Frontal cortex (tissue), 4 donors: ENCODE results near the gene ARID1B. TPM values are rescaled to one million over a fixed set of nuclear protein-coding genes. Genes with fewer than 3 reads are reported as not detected.

ENCODE experiments used
- DNase-seq, 2 donors: peaks; one replicate each; pipeline ENCODE4 v3.0.0; 2012; ENCODE audit warnings: low spot score in 2 of 2
- FAIRE-seq: peaks from 2 replicates; lab custom pipeline; 2012; peaks lifted over from hg19 to GRCh38; lab: Jason Lieb, UNC
- total RNA-seq: library from RNA; depleted of rRNA; stranded (reverse); fragments of >200 nt; gene quantifications from one replicate; pipeline ENCODE4 v1.2.3, GENCODE V29; 2014
- donor health status: control.
- donor health status: control.
- donor health status: control.

Gene ARID1B
- total RNA-seq, 1 donor from 2014 or later: 59.9 TPM

- DNase-seq: no peak
- no peak for FAIRE-seq
Measured at GRCh38 chr6:156773476-156773875, 3.7 kb upstream of the ARID1B start.

DNA sequence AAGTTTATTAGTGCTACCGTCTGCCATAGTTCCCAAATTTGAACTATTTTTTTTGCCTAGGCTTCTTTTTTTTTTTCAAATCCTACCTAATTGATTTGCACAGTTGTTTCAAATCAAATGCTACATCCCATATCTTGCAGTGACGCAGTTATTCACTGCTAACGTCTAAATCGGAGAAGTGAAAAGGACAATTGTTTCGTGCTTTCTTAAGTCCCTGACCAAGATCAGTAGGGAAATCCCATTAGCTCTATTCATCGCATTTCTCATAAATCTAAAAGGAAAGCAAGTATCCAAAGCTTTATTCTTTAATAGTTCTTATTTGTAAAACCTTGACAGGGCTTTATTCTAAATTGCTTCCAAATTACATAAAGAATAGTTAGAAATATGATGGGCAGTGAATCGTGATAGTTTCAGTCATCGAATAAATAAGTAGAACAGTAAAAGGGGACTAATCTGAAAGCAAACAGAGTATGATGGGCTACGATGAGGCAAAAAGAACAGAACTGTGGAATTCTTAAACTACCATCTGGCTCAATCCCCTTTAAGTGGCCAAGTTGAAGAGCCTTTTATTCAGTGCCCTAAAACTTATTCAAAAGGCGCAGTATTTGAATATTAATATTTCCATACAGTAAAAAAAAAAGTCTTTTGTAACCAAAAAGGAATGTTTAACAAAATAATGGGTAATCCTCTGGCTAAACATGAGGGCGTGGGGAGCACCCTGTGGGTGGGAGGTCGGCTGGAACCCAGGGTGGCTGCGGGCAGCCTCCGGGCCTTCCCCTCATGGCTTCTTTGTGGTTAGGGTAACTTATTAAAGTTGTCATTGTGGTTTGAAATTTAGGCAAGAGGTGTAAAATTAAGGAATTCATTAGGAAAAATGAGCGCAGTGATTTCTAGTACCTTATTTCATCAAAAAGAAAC, 3.0 kb upstream of the ARID1B start:
- DNase-seq (no peak), FAIRE-seq (no peak)

DNA sequence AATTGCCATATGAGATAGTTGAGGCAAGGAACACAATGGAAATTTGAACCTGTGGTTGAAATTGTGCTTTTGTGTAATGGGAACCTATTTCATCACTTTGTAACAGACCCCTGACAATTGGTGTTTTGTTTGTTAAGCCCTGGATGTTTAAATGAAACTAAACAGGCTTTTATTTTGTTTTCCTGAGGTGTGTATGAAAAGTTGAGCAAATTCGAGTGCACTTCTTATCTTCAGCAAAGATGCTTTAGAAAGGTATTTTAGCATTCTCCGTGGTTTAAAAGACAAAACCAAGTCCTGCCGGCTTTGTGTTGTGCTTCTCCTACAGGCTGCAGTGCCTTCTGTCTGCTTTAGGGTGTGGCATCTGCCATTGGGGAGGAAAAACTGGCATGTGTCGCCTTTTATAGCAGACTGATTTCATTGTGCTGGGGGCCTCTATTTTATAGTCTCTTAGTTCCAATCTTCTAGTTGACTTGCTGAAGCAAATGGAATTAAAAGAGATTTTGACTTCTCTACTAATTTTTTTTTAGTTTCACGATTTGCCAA, 2.2 kb upstream of the ARID1B start:
- peak in 1 of 2 donors; percentile 28 for DNase-seq
- FAIRE-seq: no peak

GRCh38 chr6:156775717-156776116, 1.5 kb upstream of the ARID1B start:
- FAIRE-seq (no peak), DNase-seq (no peak)

DNA sequence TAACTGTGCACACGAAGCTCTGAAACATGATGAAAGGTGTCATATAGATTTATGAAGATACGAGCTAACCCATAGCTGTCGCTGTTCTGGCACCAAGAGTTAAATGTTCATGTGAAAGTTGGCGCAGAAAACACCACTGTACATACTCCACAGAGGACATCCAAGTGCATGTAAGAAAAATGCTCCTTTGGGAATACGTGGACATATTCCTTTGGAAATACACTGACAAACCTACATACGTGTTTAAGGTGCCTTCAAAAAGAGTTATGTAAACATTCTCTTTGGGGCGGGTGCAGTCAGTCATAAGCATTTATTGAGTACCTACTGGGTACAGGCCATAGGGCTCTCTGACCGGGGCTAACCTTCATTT, 723 bp upstream of the ARID1B start:
- FAIRE-seq (no peak), DNase-seq (peak in 1 of 2 donors; percentile 35)

- DNase-seq: peak; percentile 69 to 83
- no peak for FAIRE-seq
Measured at GRCh38 chr6:156777577-156778453, 637 bp downstream of the ARID1B start.

- DNase-seq: peak in 1 of 2 donors; percentile 60
- FAIRE-seq: no peak
Measured at GRCh38 chr6:156778454-156779205, 1.5 kb downstream of the ARID1B start.

DNA sequence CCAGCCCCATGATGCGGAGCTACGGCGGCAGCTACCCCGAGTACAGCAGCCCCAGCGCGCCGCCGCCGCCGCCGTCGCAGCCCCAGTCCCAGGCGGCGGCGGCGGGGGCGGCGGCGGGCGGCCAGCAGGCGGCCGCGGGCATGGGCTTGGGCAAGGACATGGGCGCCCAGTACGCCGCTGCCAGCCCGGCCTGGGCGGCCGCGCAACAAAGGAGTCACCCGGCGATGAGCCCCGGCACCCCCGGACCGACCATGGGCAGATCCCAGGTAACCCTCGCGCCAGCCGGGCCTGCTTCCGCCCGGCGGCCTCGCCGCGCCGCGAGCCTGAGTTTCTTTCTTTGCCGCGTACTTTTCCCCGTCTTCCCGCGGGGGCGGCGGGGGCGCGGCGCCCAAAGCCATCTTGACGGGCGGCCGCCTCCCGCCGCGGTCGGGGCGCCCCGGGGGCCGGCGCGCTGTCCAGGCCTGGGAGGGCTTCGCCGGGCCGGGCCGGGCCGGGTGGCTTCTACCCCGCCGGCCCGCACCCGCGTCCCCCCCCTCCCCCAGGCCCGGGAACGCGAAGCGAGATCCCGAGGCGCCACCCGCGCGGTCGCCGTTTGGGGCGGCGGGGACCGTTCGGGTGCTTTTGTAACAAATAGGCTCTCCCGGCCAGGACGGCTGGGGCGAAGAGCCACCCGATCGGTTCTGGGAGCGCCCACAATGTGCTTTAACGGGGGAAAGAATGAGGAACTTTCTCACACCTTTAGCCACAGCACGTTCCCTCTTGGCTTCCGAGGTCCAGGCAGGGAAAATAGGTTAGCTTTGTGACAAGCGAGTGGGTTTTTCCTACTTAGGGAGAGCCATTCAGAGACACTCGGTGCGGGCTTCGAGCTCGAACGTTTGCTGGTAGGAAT, 2.3 kb downstream of the ARID1B start:
- FAIRE-seq (no peak), DNase-seq (peak in 1 of 2 donors; percentile 67)

GRCh38 chr6:156780102-156780641, 3.0 kb downstream of the ARID1B start:
- peak; percentile 60 to 73 for DNase-seq

GRCh38 chr6:156780962-156781853, 4.0 kb downstream of the ARID1B start:
- peak; percentile 3 for FAIRE-seq
- no peak for DNase-seq

More at GRCh38 chr6:156780102-156780641, 3.0 kb downstream of the ARID1B start:
- FAIRE-seq: no peak

DNA sequence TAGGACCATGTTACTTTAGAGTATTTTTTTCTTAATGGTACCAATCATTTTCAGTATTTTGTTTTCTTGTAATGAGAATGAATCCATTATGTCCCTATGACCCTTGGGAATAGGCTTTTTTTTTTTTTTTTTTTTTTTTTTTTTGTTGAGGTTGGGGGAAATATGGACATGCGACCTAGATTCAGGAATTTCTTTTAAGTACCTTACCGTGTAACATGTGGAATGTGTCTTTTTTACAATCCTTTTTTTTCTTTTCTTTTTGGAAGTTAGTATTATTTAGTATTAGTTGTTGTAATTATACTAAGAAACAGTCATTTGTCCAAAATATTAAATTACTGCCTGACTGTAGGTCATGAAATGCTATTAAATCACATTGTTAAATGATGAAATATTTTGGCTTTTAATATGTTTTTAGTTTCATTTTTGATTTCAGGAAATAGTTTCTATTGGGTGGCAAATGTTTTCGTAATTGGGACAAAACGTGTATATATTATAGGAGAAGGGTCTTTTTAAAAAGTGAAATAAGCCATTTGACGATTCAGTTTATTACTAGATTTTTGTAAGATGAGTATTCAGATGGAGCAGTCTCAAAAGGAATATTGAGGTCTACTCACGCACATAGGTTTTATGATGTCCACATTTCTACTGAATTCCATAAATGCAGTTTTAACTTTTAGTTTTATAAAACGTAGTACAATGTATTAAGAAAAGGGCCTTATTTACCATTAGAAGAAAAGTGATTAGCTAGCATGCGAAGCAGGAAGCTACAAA, 4.9 kb downstream of the ARID1B start:
- DNase-seq (no peak), FAIRE-seq (peak; percentile 62)

- no peak for DNase-seq
- FAIRE-seq: no peak
Measured at GRCh38 chr6:156782691-156783320, 5.6 kb downstream of the ARID1B start.

GRCh38 chr6:156783958-156784357, 6.8 kb downstream of the ARID1B start:
- no peak for FAIRE-seq
- DNase-seq: no peak

GRCh38 chr6:156786652-156787051, 9.5 kb downstream of the ARID1B start:
- FAIRE-seq (no peak), DNase-seq (no peak)

DNA sequence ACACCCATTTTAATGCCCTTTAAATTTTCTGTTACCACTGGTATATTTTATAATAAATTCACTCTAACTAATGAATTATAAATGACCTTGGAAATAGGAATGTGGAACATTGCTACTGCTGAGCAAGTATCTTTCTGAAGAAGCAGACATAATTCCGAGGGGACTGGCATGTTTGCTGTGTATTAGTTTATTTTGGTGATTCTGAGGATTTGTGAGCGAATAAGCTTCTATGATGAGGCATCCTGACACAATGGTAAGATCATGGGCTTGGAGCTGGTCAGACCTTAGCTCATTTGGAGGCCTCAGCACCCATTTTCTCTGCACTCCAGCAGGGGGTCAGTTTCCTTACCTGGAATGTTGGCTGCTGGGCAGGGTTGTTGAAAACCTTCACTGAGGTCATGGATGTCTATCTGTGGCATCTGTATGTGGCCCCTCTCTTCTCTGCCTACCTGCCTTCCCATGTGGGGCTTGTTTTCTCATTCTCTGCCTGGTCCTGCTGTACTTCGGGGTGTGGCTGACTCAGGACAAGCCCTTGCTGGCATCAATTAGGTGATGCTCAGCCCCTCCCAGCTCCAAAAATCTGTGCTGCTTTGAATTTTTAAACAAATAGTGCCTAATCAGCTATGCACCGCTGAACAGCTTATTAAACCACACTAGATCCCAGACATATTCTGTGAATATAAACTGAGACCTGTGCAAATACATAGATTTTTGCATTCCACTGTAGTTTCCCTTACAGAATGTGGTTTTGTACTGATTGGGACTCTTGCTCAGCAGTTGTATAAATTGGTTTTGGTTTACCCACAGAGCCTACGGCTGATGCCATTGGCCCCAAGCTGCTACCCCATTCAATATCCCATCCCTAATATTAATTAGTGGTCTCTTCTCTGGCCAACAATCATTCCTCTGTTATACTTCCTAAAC, 10.7 kb downstream of the ARID1B start:
- FAIRE-seq: no peak

More for the DNA sequence above, 10.7 kb downstream of the ARID1B start:
- DNase-seq: no peak
